Psoas muscle (tissue), 8 donors: ENCODE measurements around the gene RANBP17. TPM values are rescaled to one million over a fixed set of nuclear protein-coding genes. Genes with fewer than 3 reads are reported as not detected.
"Not testable (repeated sequence)": the region's sequence is repeated elsewhere in the genome, so short reads cannot be mapped to it uniquely, and the experiment has no call there.

Source experiments
- ATAC-seq, 4 donors: fragments of 200-7000 bp; cut with Tn5 transposase; one replicate each; pipeline ENCODE4 v1.9.1; 2020; ENCODE audit warnings: moderate library complexity in 3 of 4, mild to moderate bottlenecking in 2 of 4
- DNase-seq, 2 donors: peaks; one replicate each; pipeline ENCODE4 v3.0.0-alpha.2; 2020
- H3K27ac ChIP-seq: fragments of 200-600 bp; one replicate; pipeline ENCODE4 v1.8.0; 2022
- H3K27me3 ChIP-seq, 3 donors: fragments of 200-600 bp in 1 of 3; one replicate each; pipeline versions ENCODE4 v1.6.1 to v1.8.0; 2013 to 2022; ENCODE audit warnings: low read length in 2 of 3, mild to moderate bottlenecking in 2 of 3, moderate library complexity in 1 of 3; ENCODE audit not compliant: insufficient read depth in 3 of 3
- H3K36me3 ChIP-seq, 2 donors: fragments of 200-600 bp in 1 of 2; one replicate each; pipeline versions ENCODE4 v1.6.1 to v1.8.0; 2013 to 2022; ENCODE audit warnings: low read depth in 1 of 2, mild to moderate bottlenecking in 1 of 2, moderate library complexity in 1 of 2; ENCODE audit not compliant: insufficient read depth in 1 of 2
- H3K4me1 ChIP-seq: fragments of 200-600 bp; one replicate; pipeline ENCODE4 v1.8.0; 2022
- H3K4me3 ChIP-seq: fragments of 200-600 bp; one replicate; pipeline ENCODE4 v1.8.0; 2022; ENCODE audit warnings: mild to moderate bottlenecking
- H3K9me3 ChIP-seq: fragments of 200-600 bp; one replicate; pipeline ENCODE4 v1.8.0; 2022
- CTCF ChIP-seq: fragments of 200-600 bp; IDR thresholded peaks from one replicate; pipeline ENCODE4 v1.8.0; 2022; ENCODE audit warnings: antibody characterized with exemption
- WGBS, 3 donors: extraction: QIAGEN DNeasy Blood & Tissue Kit; methylation state at CpG; one replicate each; pipeline versions ENCODE4 v1.1.6 to v1.1.7; 2013; 5-methylcytosine and 5-hydroxymethylcytosine counted together
- intact Hi-C, 2 donors: fragments of 100-400 bp; cut with DNase I; formaldehyde crosslinking; loops; one replicate each; pipeline versions ENCODE4 v1.11.0 to v1.14.2; 2022
- polyA plus RNA-seq, 3 donors: library from polyadenylated mRNA; stranded (reverse); fragments of 200-250 nt; gene quantifications; one replicate each; pipeline ENCODE4 v1.2.3, GENCODE V29; 2013
- total RNA-seq, 4 donors: library from RNA; stranded (reverse); fragmentation: NEBNext Ultra II Directional in 2 of 4; extraction: Animal tissue kit (Norgen Biotek cat#: 25700) in 2 of 4; gene quantifications; one replicate each; pipeline versions ENCODE4 v1.2.1 to v1.2.4, GENCODE V29; 2021 to 2023
- donor health status: healthy with polysubstance abuse.
- donor health status: DM: no; HTN: no; CAD: no; lungs with moderate emphysema.
- donor health status: Bipolar disorder and iron deficiency.
- donor health status: healthy.
- donor health status: DM: yes; HTN: yes; CAD: no.
- donor health status: DM: no; HTN: no; CAD: no.
- donor health status: DM: no; HTN: no; CAD: no.
- donor health status: DM: yes; HTN: yes; CAD: no.

Gene RANBP17
- total and polyA plus RNA-seq, 7 donors = 0.03 to 3.2 (median 1.0) TPM

DNA sequence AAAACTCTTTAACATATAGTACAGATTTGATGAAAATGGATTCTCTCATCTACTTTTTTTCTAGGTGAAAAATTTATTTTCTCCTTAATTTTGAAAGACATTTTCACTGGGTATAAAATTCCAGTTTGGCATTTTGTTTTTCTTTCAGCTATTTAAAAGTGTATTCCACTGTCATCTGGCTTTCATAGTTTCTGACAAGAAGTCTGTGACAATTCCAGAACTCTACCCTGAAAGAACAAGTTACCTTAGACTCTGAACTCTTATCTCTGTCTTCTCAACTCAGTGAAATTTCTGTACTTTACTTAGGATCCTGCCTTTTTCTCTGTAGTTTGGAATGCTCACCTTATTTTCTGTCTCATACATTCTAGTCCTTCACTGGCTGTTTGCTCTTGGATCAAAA, 161.7 kb downstream of the RANBP17 start:
- no peak for ATAC-seq
- Histone ChIP-seq H3K27ac (no peak overlapping the region), H3K4me3 (no peak overlapping the region), H3K36me3 (no peaks in the 10 kb centered on the region), H3K27me3 (no peaks in the 10 kb centered on the region), H3K9me3 (peaks cover 5% of the 10 kb centered on the region), H3K4me1 (no peaks in the 10 kb centered on the region)
- TF ChIP-seq CTCF = no peak
- no peak for DNase-seq
- intact Hi-C loops = no loop called here

- Histone ChIP-seq H3K36me3 (no peaks in the 10 kb centered on the region), H3K4me3 (no peak overlapping the region), H3K9me3 (peaks cover 5% of the 10 kb centered on the region), H3K27ac (no peak overlapping the region), H3K4me1 (no peaks in the 10 kb centered on the region), H3K27me3 (no peaks in the 10 kb centered on the region)
- DNase-seq = no peak
- TF ChIP-seq CTCF = no peak
- no peak for ATAC-seq
- intact Hi-C loops = no loop called here
Observed at GRCh38 chr5:171024084-171024483, 162.3 kb downstream of the RANBP17 start.

- intact Hi-C loops = no loop called here
- Histone ChIP-seq H3K4me1 (no peaks in the 10 kb centered on the region), H3K27ac (no peak overlapping the region), H3K4me3 (no peak overlapping the region), H3K27me3 (no peaks in the 10 kb centered on the region), H3K36me3 (no peaks in the 10 kb centered on the region), H3K9me3 (no peaks in the 10 kb centered on the region)
- TF ChIP-seq CTCF = no peak
- WGBS, 3 donors = 93 to 95% (median 94%) methylated on average over 3 of the region's 3 CpGs
- no peak for ATAC-seq
- DNase-seq = no peak
Observed at GRCh38 chr5:171029401-171029800, 167.6 kb downstream of the RANBP17 start.

DNA sequence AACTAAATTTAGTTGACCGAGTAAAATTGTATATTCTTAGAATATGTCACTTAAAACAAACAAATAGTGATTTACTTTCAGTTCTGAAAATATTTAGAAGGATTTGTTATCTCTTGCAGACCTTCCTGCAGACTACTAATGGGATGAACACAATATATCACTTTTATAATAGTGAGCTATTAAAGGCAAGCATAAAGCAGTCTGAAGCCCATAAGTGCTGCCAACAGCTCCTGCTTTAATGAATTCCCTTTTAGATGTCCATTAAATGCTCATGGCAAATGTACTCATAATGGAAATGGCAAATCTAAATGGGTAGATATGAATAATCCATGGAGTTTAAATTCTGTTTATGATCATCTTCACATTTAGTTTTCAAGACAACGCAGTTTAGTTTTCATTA, 170.2 kb downstream of the RANBP17 start:
- H3K36me3 ChIP-seq = no peaks in the 10 kb centered on the region
- no peaks in the 10 kb centered on the region for H3K4me1 ChIP-seq
- WGBS, 3 donors = 95 to 97% (median 95%) methylated on average over 2 of the region's 2 CpGs
- H3K4me3 ChIP-seq = no peak overlapping the region
- no peaks in the 10 kb centered on the region for H3K27me3 ChIP-seq
- no peak for TF ChIP-seq CTCF
- H3K27ac ChIP-seq = no peak overlapping the region
- intact Hi-C loops = no loop called here
- H3K9me3 ChIP-seq = no peaks in the 10 kb centered on the region
- ATAC-seq (no peak), DNase-seq (no peak)

GRCh38 chr5:171032435-171032973, 170.7 kb downstream of the RANBP17 start:
- no peak overlapping the region for H3K27ac ChIP-seq
- ATAC-seq (no peak), DNase-seq (no peak)
- 93 to 97% (median 96%) methylated on average over 2 of the region's 2 CpGs for WGBS, 3 donors
- H3K9me3 ChIP-seq = no peaks in the 10 kb centered on the region
- TF ChIP-seq CTCF = no peak
- no peaks in the 10 kb centered on the region for H3K36me3 ChIP-seq
- H3K4me1 ChIP-seq = no peaks in the 10 kb centered on the region
- intact Hi-C loops = no loop called here
- H3K27me3 ChIP-seq = no peaks in the 10 kb centered on the region
- no peak overlapping the region for H3K4me3 ChIP-seq

- 96 to 100% (median 97%) methylated on average over 2 of the region's 2 CpGs for WGBS, 3 donors
- H3K9me3 ChIP-seq, intact Hi-C loops: not testable (repeated sequence)
Observed at GRCh38 chr5:171041893-171042292, 180.1 kb downstream of the RANBP17 start.

More at GRCh38 chr5:171041893-171042292, 180.1 kb downstream of the RANBP17 start:
- not testable (repeated sequence) for DNase-seq, ATAC-seq, H3K4me1 ChIP-seq, H3K36me3 ChIP-seq, H3K4me3 ChIP-seq, H3K27ac ChIP-seq, H3K27me3 ChIP-seq
